ENCODE measurements around the gene RABGGTA. TPM values are rescaled to one million over a fixed set of nuclear protein-coding genes. Genes with fewer than 3 reads are reported as not detected.

The RABGGTA gene
- total and polyA plus RNA-seq, 2 donors (not counting 1 experiment from before 2014, with no cell fraction given) = 70.1 to 159 TPM

DNA sequence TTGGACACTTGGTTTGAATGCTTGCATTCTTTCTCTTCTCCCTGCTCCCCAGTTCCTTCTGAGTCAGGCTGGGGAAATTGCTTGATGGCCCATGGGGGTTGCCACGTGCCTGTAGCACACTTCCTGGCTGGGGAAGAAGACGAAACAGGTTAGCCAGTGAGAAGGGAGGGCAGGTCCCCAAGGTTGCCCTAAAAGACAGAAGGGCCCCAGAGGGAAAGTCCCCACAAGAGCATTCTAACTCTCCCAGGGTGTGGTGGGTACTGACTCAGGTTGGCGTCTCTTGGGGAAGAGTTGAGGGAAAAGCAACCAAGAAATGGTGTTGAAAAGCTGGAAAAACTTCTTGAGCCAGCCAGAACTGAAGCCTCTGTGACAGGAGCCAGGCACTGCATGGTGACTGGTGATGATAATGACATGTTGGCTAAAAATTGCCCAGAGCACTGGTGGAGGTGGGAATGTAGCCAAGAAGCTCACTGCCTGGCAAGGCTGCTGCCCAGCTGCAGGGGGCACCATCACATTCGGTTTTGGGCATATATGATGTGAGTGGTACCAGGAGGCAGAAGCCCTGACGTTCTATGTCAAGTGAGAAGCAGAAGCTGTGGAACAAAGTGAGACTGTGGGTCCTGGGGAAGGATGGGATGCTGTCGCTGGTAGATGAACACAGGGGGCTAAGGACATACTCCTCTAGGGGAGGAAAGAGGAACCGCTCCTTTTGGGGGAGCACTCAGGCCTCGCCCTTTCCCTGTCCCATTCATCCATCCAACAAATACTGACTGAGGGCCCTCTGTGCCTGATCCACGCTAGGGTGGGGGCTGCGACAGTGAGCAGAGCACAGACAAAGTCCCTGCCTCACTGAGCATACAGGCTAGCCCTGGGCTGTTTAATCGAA lies 8.1 kb upstream of the RABGGTA start:
- peak overlapping the region; percentile 75 for H3K4me3 Mint-ChIP-seq
- H3K9me3 ChIP-seq (ENCODE audit: control extremely low read depth in 1 of 3, control insufficient read depth in 2 of 3, insufficient read depth in 1 of 3, low read length in 2 of 3) = peaks cover 0 to 10% (median 0%) of the 10 kb centered on the region in 3 donors
- WGBS (ENCODE audit: insufficient coverage) = 49% methylated on average over 7 of the region's 11 CpGs
- H3K4me3 ChIP-seq (ENCODE audit: control extremely low read depth in 1 of 5, extremely low read depth in 1 of 5, insufficient read depth in 1 of 5, low read depth in 2 of 5, low read length in 4 of 5) = peak overlapping the region in 1 of 5 experiments; percentile 10
- DNase-seq = peak; percentile 87
- peak overlapping the region; percentile 93 for H3K27ac Mint-ChIP-seq
- intact Hi-C loops (cut with micrococcal nuclease) = loop anchor here (1.0 to 10.0 kb wide), 4 partner anchors 8 to 135 kb away; partner anchors contain the start of genes EMC9, PSME2, RABGGTA and RNF31
- H3K27me3 ChIP-seq (replicated peaks in 1 of 4; ENCODE audit: control extremely low read depth in 1 of 4, control insufficient read depth in 3 of 4, insufficient read depth in 4 of 4, low read length in 3 of 4) = no peaks in the 10 kb centered on the region
- no peaks in the 10 kb centered on the region for H3K36me3 ChIP-seq (replicated peaks in 1 of 2; ENCODE audit: control extremely low read depth in 1 of 2, control insufficient read depth in 1 of 2, extremely low read depth in 1 of 2, insufficient read depth in 2 of 2, low read length in 1 of 2)
- peak overlapping the region; percentile 65 to 80 for H3K27ac ChIP-seq (ENCODE audit: low read length in 2 of 2)
- H2AFZ ChIP-seq (ENCODE audit: insufficient read depth, low read depth, low read length, poor library complexity, severe bottlenecking) = peak overlapping the region; percentile 44
- H3K4me2 ChIP-seq (replicated peaks; ENCODE audit: low read depth, low read length, poor library complexity, severe bottlenecking) = peak overlapping the region; percentile 50
- peaks cover 38 to 60% of the 10 kb centered on the region in 2 donors for H3K4me1 ChIP-seq (ENCODE audit: control insufficient read depth in 2 of 2, insufficient read depth in 2 of 2, low read length in 2 of 2)
- TF ChIP-seq CTCF (IDR thresholded peaks at IDR 0.05) = peak; percentile 53
- TF ChIP-seq EZH2 (IDR thresholded peaks at IDR 0.05; ENCODE audit: borderline replicate concordance, insufficient read depth, low read depth, low read length, poor library complexity, severe bottlenecking) = no peak
- no peaks in the 10 kb centered on the region for H3K9me3 Mint-ChIP-seq (ENCODE audit: insufficient read depth)
- H3K9ac ChIP-seq (ENCODE audit: low read length) = peak overlapping the region; percentile 7
- ATAC-seq (ENCODE audit: low read depth) = peak; percentile 90
- CTCF ChIA-PET = interaction anchor here (0.7 to 7.1 kb wide), 14 partner anchors 9 to 153 kb away, joined by 3 to 93 read pairs (median 8); partner anchors contain the start of genes CIDEB, DHRS1, MDP1 and NOP9
- POLR2A ChIA-PET = interaction anchor here (0.5 to 2.0 kb wide), 2 partner anchors 9 to 117 kb away, joined by 4 to 8 read pairs; partner anchors contain the start of gene RABGGTA
- H4K20me1 ChIP-seq (ENCODE audit: control insufficient read depth, insufficient read depth, low read length, poor library complexity, severe bottlenecking) = no peaks in the 10 kb centered on the region
- H3K27me3 Mint-ChIP-seq = no peaks in the 10 kb centered on the region
- H3K4me1 Mint-ChIP-seq = peaks cover 66% of the 10 kb centered on the region
- peaks cover 44% of the 10 kb centered on the region for H3K79me2 ChIP-seq (ENCODE audit: control insufficient read depth, insufficient read depth, low read length)
